ENCODE data around the gene EML2. TPM values are rescaled to one million over a fixed set of nuclear protein-coding genes. Genes with fewer than 3 reads are reported as not detected.

EML2 gene
- total RNA-seq, 2 donors from 2014 or later = 117 to 184 TPM

GRCh38 chr19:45569619-45570421 is 69.4 kb downstream of the EML2 start:
- no peaks in the 10 kb centered on the region for H3K27me3 Mint-ChIP-seq
- peaks cover 4% of the 10 kb centered on the region for H3K36me3 Mint-ChIP-seq (ENCODE audit: low read depth)
- peak overlapping the region; percentile 83 for H3K27ac Mint-ChIP-seq
- ATAC-seq (replicated peaks) = peak; percentile 70
- no peaks in the 10 kb centered on the region for H3K9me3 Mint-ChIP-seq
- peaks cover 8% of the 10 kb centered on the region for H3K4me1 Mint-ChIP-seq
- no peak overlapping the region for H3K4me3 Mint-ChIP-seq

GRCh38 chr19:45568732-45569131 is 70.5 kb downstream of the EML2 start:
- Mint-ChIP-seq H3K27me3 (no peaks in the 10 kb centered on the region), H3K4me1 (peaks cover 8% of the 10 kb centered on the region), H3K4me3 (no peak overlapping the region), H3K9me3 (no peaks in the 10 kb centered on the region), H3K36me3 (ENCODE audit: low read depth) (peaks cover 4% of the 10 kb centered on the region), H3K27ac (no peak overlapping the region)
- ATAC-seq (replicated peaks) = no peak

GRCh38 chr19:45567609-45568008 is 71.6 kb downstream of the EML2 start:
- Mint-ChIP-seq H3K4me3 (no peak overlapping the region), H3K27me3 (no peaks in the 10 kb centered on the region)

GRCh38 chr19:45564131-45564780 is 74.9 kb downstream of the EML2 start:
- Mint-ChIP-seq H3K4me1 (no peaks in the 10 kb centered on the region), H3K4me3 (no peak overlapping the region)

More at GRCh38 chr19:45567609-45568008, 71.6 kb downstream of the EML2 start:
- no peak for ATAC-seq (replicated peaks)
- H3K36me3 Mint-ChIP-seq (ENCODE audit: low read depth) = peaks cover 4% of the 10 kb centered on the region
- H3K9me3 Mint-ChIP-seq = no peaks in the 10 kb centered on the region
- no peak overlapping the region for H3K27ac Mint-ChIP-seq
- H3K4me1 Mint-ChIP-seq = peaks cover 8% of the 10 kb centered on the region

DNA sequence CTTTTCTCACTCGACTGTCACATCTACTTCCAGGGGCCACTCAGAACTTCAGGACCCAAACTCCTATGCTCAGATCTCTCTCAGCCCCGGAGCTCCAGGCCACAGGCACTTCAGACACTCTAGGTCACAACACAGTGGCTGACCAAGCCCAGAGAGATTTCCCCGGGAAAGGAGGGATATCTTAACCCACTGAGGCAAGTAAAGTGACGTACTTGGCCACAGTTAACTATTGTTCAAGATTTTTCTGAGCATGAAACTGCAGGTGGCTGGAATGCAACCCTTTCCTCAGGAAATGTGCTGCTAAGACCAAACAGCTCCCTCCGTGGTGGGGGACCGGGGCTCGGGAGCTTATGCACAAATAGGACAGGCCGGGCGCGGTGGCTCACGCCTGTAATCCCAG is 78.5 kb downstream of the EML2 start:
- H3K4me1 Mint-ChIP-seq = peaks cover 4% of the 10 kb centered on the region
- H3K9me3 Mint-ChIP-seq = no peaks in the 10 kb centered on the region
- no peak for ATAC-seq (replicated peaks)
- peaks cover 6% of the 10 kb centered on the region for H3K36me3 Mint-ChIP-seq (ENCODE audit: low read depth)
- no peaks in the 10 kb centered on the region for H3K27me3 Mint-ChIP-seq
- no peak overlapping the region for H3K27ac Mint-ChIP-seq
- H3K4me3 Mint-ChIP-seq = no peak overlapping the region

More at GRCh38 chr19:45564131-45564780, 74.9 kb downstream of the EML2 start:
- Mint-ChIP-seq H3K36me3 (ENCODE audit: low read depth) (peaks cover 6% of the 10 kb centered on the region), H3K9me3 (no peaks in the 10 kb centered on the region), H3K27me3 (no peaks in the 10 kb centered on the region), H3K27ac (no peak overlapping the region)
- no peak for ATAC-seq (replicated peaks)

- peaks cover 4% of the 10 kb centered on the region for H3K4me1 Mint-ChIP-seq
- H3K27ac Mint-ChIP-seq = no peak overlapping the region
- H3K27me3 Mint-ChIP-seq = no peaks in the 10 kb centered on the region
- peaks cover 6% of the 10 kb centered on the region for H3K36me3 Mint-ChIP-seq (ENCODE audit: low read depth)
- no peak for ATAC-seq (replicated peaks)
- no peak overlapping the region for H3K4me3 Mint-ChIP-seq
- H3K9me3 Mint-ChIP-seq = no peaks in the 10 kb centered on the region
These were observed 79.2 kb downstream of the EML2 start for GRCh38 chr19:45560038-45560437.

Other genes starting within 250 kb of the EML2 start
- gene PPP1R13L, start 234.3 kb downstream of the EML2 start, total RNA-seq = 10 to 100 TPM; 21.0 to 66.8 TPM
- 10 to 100 TPM; 11.2 to 23.6 TPM for gene POLR1G, start 232.8 kb downstream of the EML2 start, total RNA-seq
- gene ERCC1, start 215.5 kb downstream of the EML2 start, total RNA-seq = 10 to 100 TPM; 27.6 to 33.2 TPM
- gene FOSB, start 171.4 kb downstream of the EML2 start, total RNA-seq = 10 to 100 TPM; 20.7 to 39.2 TPM
- 1 to 10 TPM; 5.3 to 8.6 TPM for gene RTN2, start 142.3 kb downstream of the EML2 start, total RNA-seq
- gene PPM1N, start 141.0 kb downstream of the EML2 start, total RNA-seq = 1 to 10 TPM; 4.3 to 5.2 TPM
- gene VASP, start 131.9 kb downstream of the EML2 start, total RNA-seq = 100 to 1,000 TPM; 151 to 196 TPM
- gene OPA3, start 54.6 kb downstream of the EML2 start, total RNA-seq = 10 to 100 TPM; 18.7 to 20.6 TPM
- gene GPR4, start 37.2 kb downstream of the EML2 start, total RNA-seq = under 1 TPM in 1 of 2 donors, not detected in 1; 0.13 TPM
- 10 to 100 TPM in 1 of 2 donors, 1 to 10 TPM in 1; 7.5 to 32.3 TPM for gene GIPR, start 28.8 kb upstream of the EML2 start, total RNA-seq
- gene SNRPD2, start 52.6 kb upstream of the EML2 start, total RNA-seq = 100 to 1,000 TPM; 544 to 752 TPM
- 10 to 100 TPM; 13.6 to 15.5 TPM for gene QPCTL, start 53.3 kb upstream of the EML2 start, total RNA-seq
- 10 to 100 TPM; 39.4 to 44.3 TPM for gene FBXO46, start 91.5 kb upstream of the EML2 start, total RNA-seq
- gene MEIOSIN, start 94.0 kb upstream of the EML2 start, total RNA-seq = under 1 TPM in 1 of 2 donors, not detected in 1; 0.37 TPM
- gene SIX5, start 129.9 kb upstream of the EML2 start, total RNA-seq = 1 to 10 TPM; 1.2 to 2.4 TPM
- gene DMPK, start 143.1 kb upstream of the EML2 start, total RNA-seq = 10 to 100 TPM; 18.1 to 24.6 TPM
- 10 to 100 TPM; 33.1 to 38.9 TPM for gene DMWD, start 153.4 kb upstream of the EML2 start, total RNA-seq
- gene RSPH6A, start 175.9 kb upstream of the EML2 start, total RNA-seq = under 1 TPM; 0.26 to 0.40 TPM
- 100 to 1,000 TPM in 1 of 2 donors, 10 to 100 TPM in 1; 98.2 to 122 TPM for gene SYMPK, start 223.8 kb upstream of the EML2 start, total RNA-seq
- 1 to 10 TPM in 1 of 2 donors, under 1 TPM in 1; 0.32 to 1.9 TPM for gene FOXA3, start 224.9 kb upstream of the EML2 start, total RNA-seq
- 10 to 100 TPM; 13.5 to 16.4 TPM for gene IRF2BP1, start 246.7 kb upstream of the EML2 start, total RNA-seq

All from activated T-helper 17 cell treated with anti-CD3 and anti-CD28 coated beads, Interleukin-2, amount 50 U/mL, for 72 hours (primary cell).